ENCODE measurements around the gene PTPRR. TPM values are rescaled to one million over a fixed set of nuclear protein-coding genes. Genes with fewer than 3 reads are reported as not detected.

The PTPRR gene
- total and polyA plus RNA-seq, 2 donors (not counting 3 experiments of a cell fraction or from before 2014, with no cell fraction given), result 0.46 to 1.1 TPM

DNA sequence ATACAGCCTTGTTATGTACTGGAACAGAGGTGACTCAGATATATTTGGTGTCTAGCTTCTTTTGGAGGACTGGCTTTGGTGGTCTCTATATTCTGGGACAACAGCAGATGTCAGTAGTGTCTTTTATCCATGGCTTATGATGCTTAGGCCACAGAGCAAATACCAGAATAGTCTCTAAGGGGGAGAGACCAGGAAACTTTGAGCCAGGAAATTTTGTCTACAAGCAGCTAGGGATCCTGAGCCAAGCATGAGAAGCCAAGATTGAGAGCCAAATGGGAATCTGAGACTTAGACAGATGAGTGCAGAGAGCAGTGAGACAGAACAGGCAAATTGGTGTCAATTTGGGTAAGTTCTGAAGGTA is 28.4 kb upstream of the PTPRR start:
- POLR2A ChIA-PET, result no interaction called here
- no peak for FAIRE-seq

GRCh38 chr12:70948236-70948975 is 27.9 kb upstream of the PTPRR start:
- CTCF ChIA-PET, result no interaction called here

More for the DNA sequence above, 28.4 kb upstream of the PTPRR start:
- DNase-seq (ENCODE audit: low read depth, low spot score), result no peak
- no peaks in the 10 kb centered on the region for H3K4me1 ChIP-seq (ENCODE audit: control insufficient read depth, extremely low read depth, insufficient read depth, low read length)
- H3K4me3 ChIP-seq (replicated peaks in 1 of 3; ENCODE audit: insufficient read depth in 1 of 3, low read depth in 1 of 3, low read length in 3 of 3), result no peak overlapping the region
- H3K4me2 ChIP-seq (ENCODE audit: insufficient read depth, low read length), result no peak overlapping the region
- H2AFZ ChIP-seq (ENCODE audit: low read depth, low read length), result no peak overlapping the region
- H3K36me3 ChIP-seq (ENCODE audit: control insufficient read depth in 2 of 2, extremely low read depth in 1 of 2, insufficient read depth in 2 of 2, low read length in 2 of 2), result no peaks in the 10 kb centered on the region
- dilution Hi-C loops (cut with MboI; ENCODE audit: extremely low pct_ligation_motif_present, low sequenced_read_pairs), result no loop called here
- TF ChIP-seq POLR2AphosphoS5 (IDR thresholded peaks at IDR 0.05; ENCODE audit: insufficient read depth, low read depth, low read length) (no peak), MAX (IDR thresholded peaks at IDR 0.05; ENCODE audit: insufficient read depth, insufficient read length) (no peak), MYC (IDR thresholded peaks at IDR 0.05; ENCODE audit: low read depth, low read length) (no peak), POLR2A (IDR thresholded peaks at IDR 0.05; ENCODE audit: low read depth, low read length) (no peak)
- intact Hi-C loops (cut with micrococcal nuclease), result no loop called here
- no peaks in the 10 kb centered on the region for H4K20me1 ChIP-seq (replicated peaks; ENCODE audit: control insufficient read depth, extremely low read depth, insufficient read depth, low read length)
- CTCF ChIA-PET, result no interaction called here
- H3K27ac ChIP-seq (ENCODE audit: insufficient read depth, low read depth, low read length), result no peak overlapping the region
- H3K27me3 ChIP-seq (ENCODE audit: control insufficient read depth in 2 of 2, insufficient read depth in 2 of 2, low read length in 2 of 2), result no peaks in the 10 kb centered on the region
- H3K79me2 ChIP-seq (ENCODE audit: control insufficient read depth, insufficient read depth, low read length), result no peaks in the 10 kb centered on the region
- no peaks in the 10 kb centered on the region for H3K9me3 ChIP-seq (replicated peaks; ENCODE audit: control insufficient read depth, insufficient read depth, low read length)
- H3K9ac ChIP-seq (replicated peaks; ENCODE audit: extremely low read depth, insufficient read depth, low read length), result no peak overlapping the region
- BruUV-seq (replicated peaks), result no TSS peak
- no peaks in the 10 kb centered on the region for H3K9me1 ChIP-seq (replicated peaks; ENCODE audit: control insufficient read depth, extremely low read depth, insufficient read depth, low read length)

More at GRCh38 chr12:70948236-70948975, 27.9 kb upstream of the PTPRR start:
- dilution Hi-C loops (cut with MboI; ENCODE audit: extremely low pct_ligation_motif_present, low sequenced_read_pairs), result no loop called here
- no peak for FAIRE-seq
- no TSS peak for BruUV-seq (replicated peaks)
- no peaks in the 10 kb centered on the region for H3K79me2 ChIP-seq (ENCODE audit: control insufficient read depth, insufficient read depth, low read length)
- TF ChIP-seq MAX (IDR thresholded peaks at IDR 0.05; ENCODE audit: insufficient read depth, insufficient read length) (no peak), POLR2AphosphoS5 (IDR thresholded peaks at IDR 0.05; ENCODE audit: insufficient read depth, low read depth, low read length) (no peak), JUN (IDR thresholded peaks at IDR 0.05; ENCODE audit: borderline replicate concordance, insufficient read depth, insufficient read length, low read depth) (no peak), FOS (IDR thresholded peaks at IDR 0.05; ENCODE audit: borderline replicate concordance, insufficient read depth, low read length) (no peak), EZH2 (IDR thresholded peaks at IDR 0.05; ENCODE audit: borderline replicate concordance, low read depth, low read length, severe bottlenecking) (no peak), MYC (IDR thresholded peaks at IDR 0.05; ENCODE audit: low read depth, low read length) (no peak), POLR2A (IDR thresholded peaks at IDR 0.05; ENCODE audit: low read depth, low read length) (no peak), GATA2 (IDR thresholded peaks at IDR 0.05; ENCODE audit: insufficient read depth, insufficient read length, low read depth, low read length) (no peak)
- TF ChIP-seq, protein P1, sequence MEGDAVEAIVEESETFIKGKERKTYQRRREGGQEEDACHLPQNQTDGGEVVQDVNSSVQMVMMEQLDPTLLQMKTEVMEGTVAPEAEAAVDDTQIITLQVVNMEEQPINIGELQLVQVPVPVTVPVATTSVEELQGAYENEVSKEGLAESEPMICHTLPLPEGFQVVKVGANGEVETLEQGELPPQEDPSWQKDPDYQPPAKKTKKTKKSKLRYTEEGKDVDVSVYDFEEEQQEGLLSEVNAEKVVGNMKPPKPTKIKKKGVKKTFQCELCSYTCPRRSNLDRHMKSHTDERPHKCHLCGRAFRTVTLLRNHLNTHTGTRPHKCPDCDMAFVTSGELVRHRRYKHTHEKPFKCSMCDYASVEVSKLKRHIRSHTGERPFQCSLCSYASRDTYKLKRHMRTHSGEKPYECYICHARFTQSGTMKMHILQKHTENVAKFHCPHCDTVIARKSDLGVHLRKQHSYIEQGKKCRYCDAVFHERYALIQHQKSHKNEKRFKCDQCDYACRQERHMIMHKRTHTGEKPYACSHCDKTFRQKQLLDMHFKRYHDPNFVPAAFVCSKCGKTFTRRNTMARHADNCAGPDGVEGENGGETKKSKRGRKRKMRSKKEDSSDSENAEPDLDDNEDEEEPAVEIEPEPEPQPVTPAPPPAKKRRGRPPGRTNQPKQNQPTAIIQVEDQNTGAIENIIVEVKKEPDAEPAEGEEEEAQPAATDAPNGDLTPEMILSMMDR (IDR thresholded peaks at IDR 0.05; ENCODE audit: extremely low read depth in 1 of 2, insufficient read depth in 1 of 2, low read depth in 1 of 2, low read length in 2 of 2), result no peak
- H3K4me1 ChIP-seq (ENCODE audit: control insufficient read depth, extremely low read depth, insufficient read depth, low read length), result no peaks in the 10 kb centered on the region
- no peak overlapping the region for H2AFZ ChIP-seq (ENCODE audit: low read depth, low read length)
- H4K20me1 ChIP-seq (replicated peaks; ENCODE audit: control insufficient read depth, extremely low read depth, insufficient read depth, low read length), result no peaks in the 10 kb centered on the region
- no peaks in the 10 kb centered on the region for H3K9me1 ChIP-seq (replicated peaks; ENCODE audit: control insufficient read depth, extremely low read depth, insufficient read depth, low read length)
- H3K9ac ChIP-seq (replicated peaks; ENCODE audit: extremely low read depth, insufficient read depth, low read length), result no peak overlapping the region
- no peaks in the 10 kb centered on the region for H3K36me3 ChIP-seq (ENCODE audit: control insufficient read depth in 2 of 2, extremely low read depth in 1 of 2, insufficient read depth in 2 of 2, low read length in 2 of 2)
- H3K27me3 ChIP-seq (ENCODE audit: control insufficient read depth in 2 of 2, insufficient read depth in 2 of 2, low read length in 2 of 2), result no peaks in the 10 kb centered on the region
- no peak overlapping the region for H3K4me3 ChIP-seq (replicated peaks in 1 of 3; ENCODE audit: insufficient read depth in 1 of 3, low read depth in 1 of 3, low read length in 3 of 3)
- POLR2A ChIA-PET, result no interaction called here
- no peak overlapping the region for H3K27ac ChIP-seq (ENCODE audit: insufficient read depth, low read depth, low read length)
- peak; percentile 37 for DNase-seq (ENCODE audit: low read depth, low spot score)
- H3K4me2 ChIP-seq (ENCODE audit: insufficient read depth, low read length), result no peak overlapping the region
- intact Hi-C loops (cut with micrococcal nuclease), result no loop called here
- no peaks in the 10 kb centered on the region for H3K9me3 ChIP-seq (replicated peaks; ENCODE audit: control insufficient read depth, insufficient read depth, low read length)
